ENCODE results near the gene PPFIBP1. TPM values are rescaled to one million over a fixed set of nuclear protein-coding genes. Genes with fewer than 3 reads are reported as not detected.
A peak's percentile ranks its signal among the peaks of the same experiment; 100 is the strongest.

PPFIBP1 gene
- total RNA-seq, 1 donor from 2014 or later = 184 TPM

- DNase-seq (ENCODE audit: low spot score) = peak; percentile 90
- Mint-ChIP-seq H3K4me3 (ENCODE audit: unreplicated experiment) (peak within 1 kb of the TSS; percentile 98), H3K27ac (ENCODE audit: unreplicated experiment) (peak within 1 kb of the TSS; percentile 88), H3K9me3 (ENCODE audit: unreplicated experiment) (no peaks in the 10 kb centered on the region), H3K36me3 (ENCODE audit: low read depth, unreplicated experiment) (peaks cover 11% of the 10 kb centered on the region), H3K4me1 (ENCODE audit: unreplicated experiment) (peaks cover 11% of the 10 kb centered on the region), H3K27me3 (ENCODE audit: unreplicated experiment) (peaks cover 2% of the 10 kb centered on the region)
- no peak for TF ChIP-seq CTCF (IDR thresholded peaks at IDR 0.05; ENCODE audit: unreplicated experiment)
Measured at GRCh38 chr12:27710592-27711316, 186.7 kb downstream of the PPFIBP1 start, which contains the start of gene MRPS35. Gene MRPS35 (plus strand): TSS chr12:27710832. CDS start chr12:27710844, 12 bp downstream.

- Mint-ChIP-seq H3K9me3 (ENCODE audit: unreplicated experiment) (no peaks in the 10 kb centered on the region), H3K4me3 (ENCODE audit: unreplicated experiment) (peak overlapping the region; percentile 98), H3K36me3 (ENCODE audit: low read depth, unreplicated experiment) (peaks cover 11% of the 10 kb centered on the region), H3K27me3 (ENCODE audit: unreplicated experiment) (peaks cover 2% of the 10 kb centered on the region), H3K4me1 (ENCODE audit: unreplicated experiment) (peaks cover 11% of the 10 kb centered on the region), H3K27ac (ENCODE audit: unreplicated experiment) (peak overlapping the region; percentile 79)
- TF ChIP-seq CTCF (IDR thresholded peaks at IDR 0.05; ENCODE audit: unreplicated experiment) = no peak
- no peak for DNase-seq (ENCODE audit: low spot score)
Measured at GRCh38 chr12:27711317-27711682, 187.3 kb downstream of the PPFIBP1 start.

GRCh38 chr12:27711967-27712366 is 188.0 kb downstream of the PPFIBP1 start:
- no peak for TF ChIP-seq CTCF (IDR thresholded peaks at IDR 0.05; ENCODE audit: unreplicated experiment)
- Mint-ChIP-seq H3K36me3 (ENCODE audit: low read depth, unreplicated experiment) (peaks cover 11% of the 10 kb centered on the region), H3K27me3 (ENCODE audit: unreplicated experiment) (peaks cover 2% of the 10 kb centered on the region), H3K9me3 (ENCODE audit: unreplicated experiment) (no peaks in the 10 kb centered on the region), H3K4me3 (ENCODE audit: unreplicated experiment) (peak overlapping the region; percentile 98), H3K4me1 (ENCODE audit: unreplicated experiment) (peaks cover 11% of the 10 kb centered on the region), H3K27ac (ENCODE audit: unreplicated experiment) (no peak overlapping the region)
- DNase-seq (ENCODE audit: low spot score) = no peak

- Mint-ChIP-seq H3K27ac (ENCODE audit: unreplicated experiment) (no peak overlapping the region), H3K9me3 (ENCODE audit: unreplicated experiment) (no peaks in the 10 kb centered on the region), H3K27me3 (ENCODE audit: unreplicated experiment) (no peaks in the 10 kb centered on the region), H3K4me3 (ENCODE audit: unreplicated experiment) (no peak overlapping the region), H3K36me3 (ENCODE audit: low read depth, unreplicated experiment) (peaks cover 12% of the 10 kb centered on the region), H3K4me1 (ENCODE audit: unreplicated experiment) (no peaks in the 10 kb centered on the region)
- TF ChIP-seq CTCF (IDR thresholded peaks at IDR 0.05; ENCODE audit: unreplicated experiment) = no peak
- no peak for DNase-seq (ENCODE audit: low spot score)
Measured at GRCh38 chr12:27723212-27723611, 199.2 kb downstream of the PPFIBP1 start.

- H3K27ac Mint-ChIP-seq (ENCODE audit: unreplicated experiment) = no peak overlapping the region
Measured at GRCh38 chr12:27730097-27730588, 206.1 kb downstream of the PPFIBP1 start.

More at GRCh38 chr12:27730097-27730588, 206.1 kb downstream of the PPFIBP1 start:
- Mint-ChIP-seq H3K4me3 (ENCODE audit: unreplicated experiment) (no peak overlapping the region), H3K36me3 (ENCODE audit: low read depth, unreplicated experiment) (peaks cover 15% of the 10 kb centered on the region), H3K4me1 (ENCODE audit: unreplicated experiment) (no peaks in the 10 kb centered on the region), H3K9me3 (ENCODE audit: unreplicated experiment) (no peaks in the 10 kb centered on the region), H3K27me3 (ENCODE audit: unreplicated experiment) (no peaks in the 10 kb centered on the region)
- DNase-seq (ENCODE audit: low spot score) = no peak
- no peak for TF ChIP-seq CTCF (IDR thresholded peaks at IDR 0.05; ENCODE audit: unreplicated experiment)
